Skeletal muscle satellite cell (primary cell): Measurements from ENCODE around the gene LRBA.

Experiments used
- H3K27me3 ChIP-seq: 2 replicates; pipeline ENCODE4 v1.7.0; 2013; ENCODE audit warnings: low read length; ENCODE audit not compliant: control insufficient read depth, insufficient read depth
- H3K36me3 ChIP-seq: 2 replicates; pipeline ENCODE4 v1.7.0; 2013; ENCODE audit warnings: mild to moderate bottlenecking, control low read depth, low read length; ENCODE audit not compliant: insufficient read depth
- H3K4me1 ChIP-seq: 2 replicates; pipeline ENCODE4 v1.7.0; 2013; ENCODE audit warnings: low read length; ENCODE audit not compliant: control insufficient read depth, insufficient read depth
- H3K4me2 ChIP-seq: 2 replicates; pipeline ENCODE4 v1.7.0; 2013; ENCODE audit warnings: mild to moderate bottlenecking, low read length
- H3K4me3 ChIP-seq: 2 replicates; pipeline ENCODE4 v1.7.0; 2013; ENCODE audit warnings: low read length
- H3K9ac ChIP-seq: 2 replicates; pipeline ENCODE4 v1.7.0; 2013; ENCODE audit warnings: mild to moderate bottlenecking, low read depth, low read length, moderate library complexity
- H3K9me3 ChIP-seq: replicated peaks from 2 replicates; pipeline ENCODE4 v1.7.0; 2013; ENCODE audit warnings: mild to moderate bottlenecking, control low read depth, low read length

LRBA gene

DNA sequence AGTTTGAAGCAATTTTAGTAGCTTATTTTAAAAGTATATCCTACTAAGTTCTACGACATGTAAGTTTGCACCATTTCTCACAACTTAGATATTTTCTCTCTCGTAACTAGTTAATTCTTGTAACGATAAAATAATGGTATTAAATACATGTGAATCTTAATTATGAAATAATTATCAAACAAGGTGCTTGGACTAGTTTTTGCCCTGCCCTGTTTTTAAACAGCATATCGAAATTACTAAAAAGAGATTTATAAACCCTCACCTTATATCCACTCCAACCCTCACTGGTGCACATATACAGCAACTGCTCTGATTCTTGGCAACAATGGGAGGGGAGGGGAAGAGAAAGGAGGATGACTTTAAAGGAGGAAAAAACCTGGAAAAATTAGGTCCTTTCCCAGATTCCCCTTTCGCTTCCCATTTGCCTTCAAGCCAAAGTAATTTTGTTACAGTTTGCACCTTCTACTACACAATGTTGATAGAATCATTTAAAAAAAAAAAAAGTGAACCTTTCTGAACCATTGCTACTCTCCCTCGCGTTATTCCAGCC, 434.0 kb downstream of the LRBA start:
- Histone ChIP-seq H3K9me3 (no peaks in the 10 kb centered on the region), H3K36me3 (peaks cover 5% of the 10 kb centered on the region), H3K4me1 (peaks cover 7% of the 10 kb centered on the region), H3K4me2 (no peak overlapping the region), H3K9ac (no peak overlapping the region), H3K27me3 (no peaks in the 10 kb centered on the region), H3K4me3 (no peak overlapping the region)

DNA sequence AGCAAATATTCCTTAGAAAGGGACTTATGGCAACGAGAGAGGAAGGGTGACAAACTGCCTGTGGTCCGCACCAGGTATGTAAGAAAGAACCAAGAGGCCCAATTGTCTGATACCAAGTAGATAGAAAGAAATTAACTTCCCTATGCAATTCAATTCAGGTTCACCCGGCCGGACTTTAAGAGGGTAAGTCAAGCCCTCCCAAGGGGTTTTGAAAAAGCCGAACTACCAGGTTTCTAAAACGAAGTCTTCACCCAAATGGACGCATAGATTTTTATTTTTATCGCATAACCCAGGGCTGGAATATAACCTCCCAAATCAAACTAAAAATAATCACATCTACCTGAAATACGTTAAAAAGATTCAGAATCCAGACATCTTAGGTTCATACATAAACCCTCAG, 434.8 kb downstream of the LRBA start:
- Histone ChIP-seq H3K9me3 (no peaks in the 10 kb centered on the region), H3K4me3 (peak overlapping the region; percentile 85), H3K4me2 (peak overlapping the region; percentile 93), H3K36me3 (peaks cover 5% of the 10 kb centered on the region), H3K27me3 (no peaks in the 10 kb centered on the region), H3K4me1 (peaks cover 7% of the 10 kb centered on the region), H3K9ac (peak overlapping the region; percentile 78)

DNA sequence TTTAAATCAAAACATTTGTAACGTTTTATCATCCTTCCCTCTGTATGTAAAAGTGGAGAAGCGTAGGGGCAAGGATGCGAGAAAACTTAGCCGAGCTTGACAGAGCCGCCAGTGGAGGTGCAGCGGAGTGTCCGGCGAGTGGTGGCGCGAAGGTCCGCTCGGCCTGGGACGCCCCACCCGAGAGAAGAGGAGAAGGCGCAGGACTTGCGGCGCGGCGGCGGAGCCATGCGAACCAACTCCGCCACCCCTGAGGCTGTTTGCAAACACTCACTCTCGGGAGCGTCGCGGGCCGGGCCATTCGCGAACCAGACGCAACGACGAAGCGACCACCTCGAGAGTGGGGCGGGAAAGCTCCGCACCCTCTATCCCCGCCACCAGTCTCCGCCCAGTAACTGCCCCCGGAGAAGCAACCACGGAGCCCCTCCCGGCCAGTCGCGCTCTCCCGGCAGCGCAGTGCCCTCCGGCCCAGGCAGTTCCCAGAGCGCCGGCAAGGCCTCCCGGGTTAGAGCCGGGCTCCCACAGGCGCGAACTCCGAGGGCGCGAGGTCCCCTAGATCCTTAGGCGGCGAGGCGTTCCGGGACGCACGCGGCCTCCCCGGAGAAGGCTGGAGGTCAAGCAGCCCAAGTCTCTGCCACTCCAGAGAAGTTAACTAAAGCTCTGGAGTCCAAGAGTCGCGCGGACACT, 435.4 kb downstream of the LRBA start:
- Histone ChIP-seq H3K36me3 (peaks cover 5% of the 10 kb centered on the region), H3K9ac (peak overlapping the region; percentile 78), H3K4me2 (peak overlapping the region; percentile 93), H3K27me3 (no peaks in the 10 kb centered on the region), H3K9me3 (no peaks in the 10 kb centered on the region), H3K4me3 (peak overlapping the region; percentile 85), H3K4me1 (peaks cover 7% of the 10 kb centered on the region)

DNA sequence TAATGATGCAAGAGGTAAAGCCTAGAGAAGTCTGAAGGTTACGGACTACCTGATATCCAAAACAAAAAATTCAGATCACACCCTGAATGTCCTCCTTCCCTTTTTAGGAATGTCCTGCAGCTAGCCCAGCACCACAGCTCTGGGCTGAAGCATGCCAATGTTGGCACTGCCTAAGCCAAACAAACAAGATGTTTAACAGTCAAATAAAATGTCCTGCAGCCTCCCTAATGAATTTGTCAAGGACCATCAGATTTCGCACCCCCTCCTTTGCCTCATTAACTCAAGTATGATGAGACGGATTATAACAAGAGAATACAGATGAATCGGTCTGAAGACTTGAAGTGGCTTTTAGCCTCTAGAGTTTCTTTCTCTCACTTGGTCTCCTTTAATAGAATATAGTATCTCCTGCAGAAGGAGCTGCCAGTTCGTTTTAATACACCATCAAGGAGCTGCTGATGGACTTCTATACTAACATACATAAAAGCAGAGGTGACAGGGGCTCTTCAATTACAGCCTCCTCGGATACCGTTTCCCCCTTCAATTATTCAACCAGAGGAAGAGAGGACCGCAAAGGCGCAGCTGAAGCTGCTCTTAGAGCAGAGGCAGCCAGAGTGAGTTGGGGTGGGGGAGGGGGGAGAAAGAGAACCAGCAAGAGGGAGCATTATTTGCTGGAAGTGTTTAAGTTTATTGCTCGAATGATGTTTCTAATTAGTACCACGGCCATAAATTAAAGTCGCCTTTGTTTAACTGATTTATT, 436.2 kb downstream of the LRBA start:
- Histone ChIP-seq H3K9ac (peak overlapping the region; percentile 78), H3K36me3 (peaks cover 5% of the 10 kb centered on the region), H3K4me2 (peak overlapping the region; percentile 93), H3K4me3 (peak overlapping the region; percentile 85), H3K9me3 (no peaks in the 10 kb centered on the region), H3K27me3 (no peaks in the 10 kb centered on the region), H3K4me1 (peaks cover 7% of the 10 kb centered on the region)

DNA sequence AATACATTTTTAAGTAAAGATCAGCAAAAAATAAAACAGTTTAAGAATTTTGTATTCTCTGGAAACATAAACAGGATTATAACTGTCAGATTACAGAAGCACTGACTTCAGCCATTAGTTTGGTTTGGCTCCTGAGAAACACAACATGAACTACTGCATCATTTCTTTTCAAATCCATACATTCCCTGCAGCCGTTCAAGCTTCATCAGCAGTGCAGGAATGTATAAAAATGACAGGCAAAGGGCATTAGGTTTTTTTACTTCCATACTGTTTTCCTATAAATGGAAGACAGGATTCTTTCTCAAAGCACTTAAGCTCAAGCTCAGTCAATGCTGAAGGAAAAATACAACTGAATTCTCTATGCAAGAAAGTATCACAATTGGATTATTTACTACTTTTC, 437.3 kb downstream of the LRBA start:
- H3K4me1 ChIP-seq, result peaks cover 13% of the 10 kb centered on the region
- H3K4me2 ChIP-seq, result no peak overlapping the region
- no peaks in the 10 kb centered on the region for H3K27me3 ChIP-seq
- peaks cover under 1% of the 10 kb centered on the region for H3K36me3 ChIP-seq
- H3K9me3 ChIP-seq, result no peaks in the 10 kb centered on the region
- H3K9ac ChIP-seq, result no peak overlapping the region
- H3K4me3 ChIP-seq, result no peak overlapping the region

DNA sequence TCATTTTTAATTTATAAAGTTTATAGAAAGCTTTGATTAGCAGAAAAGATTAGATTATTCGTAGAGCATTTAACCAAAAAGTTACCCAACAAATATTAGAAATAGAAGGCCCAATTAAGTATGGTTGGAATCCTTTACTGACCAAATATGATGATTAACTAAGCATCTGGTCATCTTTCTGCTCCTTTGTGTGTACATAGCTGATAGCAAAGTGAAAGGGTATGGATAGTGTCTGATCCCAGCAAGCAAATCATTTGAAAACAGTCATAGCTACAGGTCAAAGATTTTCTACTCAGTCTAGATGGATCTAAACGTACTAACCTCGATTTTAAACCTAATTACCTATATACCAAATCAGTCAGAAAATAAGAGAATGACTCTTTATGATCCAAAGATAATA, 440.4 kb downstream of the LRBA start:
- no peak overlapping the region for H3K4me3 ChIP-seq
- no peaks in the 10 kb centered on the region for H3K36me3 ChIP-seq
- no peak overlapping the region for H3K9ac ChIP-seq
- peaks cover 16% of the 10 kb centered on the region for H3K4me1 ChIP-seq
- H3K27me3 ChIP-seq, result no peaks in the 10 kb centered on the region
- H3K9me3 ChIP-seq, result no peaks in the 10 kb centered on the region
- no peak overlapping the region for H3K4me2 ChIP-seq

DNA sequence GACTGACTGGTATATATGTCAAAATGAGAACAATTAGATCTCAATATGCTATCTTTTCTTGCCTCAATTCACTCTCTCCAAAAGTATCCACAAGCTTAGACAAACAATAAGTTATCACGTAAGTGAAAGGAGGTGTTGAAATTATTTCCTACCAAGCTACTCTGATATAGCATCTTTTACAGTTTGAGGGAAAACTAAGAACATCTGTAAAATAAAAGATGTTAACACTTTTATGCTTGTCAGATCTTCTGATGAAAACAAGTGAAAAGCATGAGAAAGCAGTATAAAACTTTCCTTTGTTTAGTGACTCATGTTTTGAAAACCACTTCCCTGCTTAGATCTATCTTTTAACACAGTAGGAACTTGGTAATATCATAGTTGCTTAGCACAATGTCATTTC, 441.6 kb downstream of the LRBA start:
- Histone ChIP-seq H3K4me1 (peaks cover 13% of the 10 kb centered on the region), H3K4me2 (no peak overlapping the region), H3K27me3 (no peaks in the 10 kb centered on the region), H3K36me3 (no peaks in the 10 kb centered on the region), H3K4me3 (no peak overlapping the region), H3K9ac (no peak overlapping the region), H3K9me3 (no peaks in the 10 kb centered on the region)

DNA sequence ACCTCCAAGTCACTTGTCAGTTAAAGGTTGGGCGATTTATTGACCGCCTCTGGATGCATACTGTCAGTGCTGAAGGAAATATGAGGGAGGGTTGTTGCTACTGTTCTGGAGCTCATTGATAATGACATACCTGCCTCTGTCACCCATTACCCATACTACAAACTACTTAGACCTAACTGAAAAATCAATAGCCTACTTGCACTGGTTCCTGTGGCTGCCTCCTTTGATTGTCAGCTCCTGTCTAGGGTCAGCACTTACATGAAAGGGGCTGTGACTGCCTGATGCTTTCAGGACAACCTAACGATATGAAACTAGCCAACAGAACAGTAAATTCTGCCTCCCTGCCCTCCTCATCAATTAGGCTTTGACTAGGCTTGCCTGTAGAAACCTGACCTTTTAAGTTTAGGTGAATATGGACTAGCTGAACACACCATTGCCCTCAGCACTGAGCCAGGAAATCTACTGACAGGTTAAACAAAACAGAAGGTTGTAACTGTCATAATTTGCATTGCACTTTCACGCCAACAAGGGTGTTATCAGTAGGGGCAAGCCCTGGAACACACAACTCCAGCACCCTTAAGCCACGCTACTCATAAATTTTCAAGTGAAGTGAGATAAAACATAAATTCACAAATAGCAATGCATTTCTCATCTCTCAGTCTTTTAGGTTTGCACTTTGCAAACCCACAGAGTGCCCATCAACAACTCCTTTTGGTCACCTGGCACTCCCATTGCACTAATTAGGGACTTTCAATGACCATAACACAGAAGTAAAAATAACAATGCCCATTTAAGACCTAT, 442.2 kb downstream of the LRBA start:
- H3K4me2 ChIP-seq, result no peak overlapping the region
- H3K4me1 ChIP-seq, result peaks cover 11% of the 10 kb centered on the region
- H3K27me3 ChIP-seq, result no peaks in the 10 kb centered on the region
- H3K36me3 ChIP-seq, result no peaks in the 10 kb centered on the region
- no peaks in the 10 kb centered on the region for H3K9me3 ChIP-seq
- H3K9ac ChIP-seq, result no peak overlapping the region
- H3K4me3 ChIP-seq, result no peak overlapping the region

DNA sequence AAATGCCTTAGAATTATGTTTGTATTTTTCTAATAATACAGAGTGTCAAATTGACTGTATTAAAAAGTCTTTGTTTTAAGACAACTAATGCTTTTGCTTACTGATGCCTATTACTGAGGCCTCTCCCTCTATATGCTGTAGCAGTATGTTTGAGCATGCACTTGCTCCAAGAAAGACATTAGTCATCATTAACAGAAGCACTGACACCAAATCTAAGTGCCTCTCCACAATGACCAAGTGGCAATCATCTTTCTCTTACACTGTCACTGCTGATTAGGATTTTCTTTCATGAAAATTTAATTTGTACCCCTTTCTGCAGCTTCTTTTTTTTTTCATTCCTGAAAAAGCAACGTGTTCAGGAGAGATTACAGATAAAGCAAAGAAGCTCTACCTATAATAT, 444.2 kb downstream of the LRBA start:
- H3K4me1 ChIP-seq, result peaks cover 11% of the 10 kb centered on the region
- no peaks in the 10 kb centered on the region for H3K27me3 ChIP-seq
- H3K4me2 ChIP-seq, result no peak overlapping the region
- no peak overlapping the region for H3K9ac ChIP-seq
- H3K36me3 ChIP-seq, result no peaks in the 10 kb centered on the region
- no peak overlapping the region for H3K4me3 ChIP-seq
- no peaks in the 10 kb centered on the region for H3K9me3 ChIP-seq

DNA sequence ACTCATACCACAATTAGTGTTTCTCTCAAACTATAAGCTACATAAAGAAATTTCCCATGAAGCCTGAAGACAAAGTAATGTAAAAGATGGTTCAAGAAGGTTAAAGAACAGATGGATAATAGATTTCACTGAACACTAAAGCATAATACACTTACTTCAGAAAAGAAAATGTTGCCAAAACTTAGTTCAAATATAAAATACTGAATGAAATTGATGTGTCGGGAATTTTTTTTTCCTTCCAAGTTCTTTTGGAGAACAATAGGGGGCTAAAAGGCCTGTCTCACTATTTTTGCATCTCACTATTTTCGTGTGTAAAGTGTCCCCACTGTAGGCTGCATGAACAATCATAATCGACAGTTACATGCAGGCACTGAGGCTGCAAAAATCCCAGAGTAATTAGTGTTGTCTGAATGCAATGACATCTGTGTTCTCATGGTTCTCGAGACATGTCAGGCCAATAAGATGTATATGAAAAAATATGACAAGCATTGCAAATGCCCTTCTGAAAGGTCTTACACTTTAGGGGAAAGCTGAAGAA, 445.0 kb downstream of the LRBA start:
- Histone ChIP-seq H3K4me3 (no peak overlapping the region), H3K27me3 (no peaks in the 10 kb centered on the region), H3K9me3 (no peaks in the 10 kb centered on the region), H3K36me3 (no peaks in the 10 kb centered on the region), H3K9ac (no peak overlapping the region), H3K4me2 (no peak overlapping the region), H3K4me1 (peaks cover 11% of the 10 kb centered on the region)

DNA sequence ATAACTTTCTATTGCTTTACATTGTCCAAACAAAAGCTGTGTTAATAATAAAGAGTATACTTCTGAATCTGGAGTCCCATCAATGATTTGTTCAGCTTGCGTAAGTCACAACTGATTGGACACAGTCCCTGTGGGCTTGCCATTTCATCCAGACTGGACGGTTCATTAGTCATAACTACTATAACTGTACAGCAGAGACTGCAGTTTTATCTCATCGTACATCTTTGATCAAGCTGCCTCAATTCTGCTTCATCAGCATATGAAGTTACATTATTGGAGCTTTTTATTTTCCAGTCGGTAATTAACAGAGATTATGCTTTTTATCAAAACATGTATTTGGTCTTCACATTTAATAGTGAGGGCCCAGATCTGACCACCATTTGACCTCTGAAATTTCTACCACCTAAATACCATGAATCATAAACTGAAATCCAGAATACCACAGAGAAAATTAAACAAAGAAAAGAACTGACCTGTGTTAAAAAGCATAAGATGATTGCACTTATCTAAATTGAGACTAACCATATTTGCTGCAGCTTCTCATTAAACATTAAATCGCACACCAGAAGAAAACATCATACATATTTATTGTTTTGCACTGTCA, 445.6 kb downstream of the LRBA start:
- Histone ChIP-seq H3K4me3 (no peak overlapping the region), H3K9me3 (no peaks in the 10 kb centered on the region), H3K27me3 (no peaks in the 10 kb centered on the region), H3K9ac (no peak overlapping the region), H3K4me1 (peaks cover 11% of the 10 kb centered on the region), H3K4me2 (peak overlapping the region; percentile 3), H3K36me3 (no peaks in the 10 kb centered on the region)
